Ovary (tissue), 9 donors: Measurements from ENCODE around the gene NBPF3. TPM values are rescaled to one million over a fixed set of nuclear protein-coding genes. Genes with fewer than 3 reads are reported as not detected.
"Not testable (repeated sequence)": the region's sequence is repeated elsewhere in the genome, so short reads cannot be mapped to it uniquely, and the experiment has no call there.

ENCODE experiments used
- DNase-seq, 5 donors: peaks; one replicate each; pipeline ENCODE4 v3.0.0-alpha.2; 2019 to 2020
- H3K27ac ChIP-seq, 2 donors: fragments of 200-600 bp; one replicate each; pipeline versions ENCODE4 v1.5.1 to v1.8.0; 2019 to 2022
- H3K27me3 ChIP-seq: fragments of 200-600 bp; one replicate; pipeline ENCODE4 v1.8.0; 2022
- H3K36me3 ChIP-seq: fragments of 200-600 bp; sonication (generic); one replicate; pipeline ENCODE4 v1.5.1; 2019
- H3K4me1 ChIP-seq: one replicate; pipeline ENCODE4 v1.8.1; 2013; ENCODE audit warnings: mild to moderate bottlenecking, moderate library complexity; ENCODE audit not compliant: insufficient read depth
- H3K4me3 ChIP-seq: fragments of 200-600 bp; sonication (generic); one replicate; pipeline ENCODE4 v1.5.1; 2017
- H3K9me3 ChIP-seq, 2 donors: fragments of 200-600 bp in 1 of 2; sonication (generic) in 1 of 2; one replicate each; pipeline versions ENCODE4 v1.5.1 to v1.8.1; 2013 to 2019; ENCODE audit warnings: mild to moderate bottlenecking in 1 of 2, moderate library complexity in 1 of 2
- EP300 ChIP-seq: sonication (generic); formaldehyde crosslinking; IDR thresholded peaks from one replicate; pipeline ENCODE4 v1.6.1; 2017; ENCODE audit warnings: antibody characterized with exemption
- POLR2A ChIP-seq: fragments of 450-650 bp; IDR thresholded peaks from one replicate; pipeline ENCODE4 v1.6.1; 2017; ENCODE audit warnings: antibody characterized with exemption, mild to moderate bottlenecking, moderate library complexity
- WGBS, 3 donors: extraction: QIAGEN DNeasy Blood & Tissue Kit in 1 of 3; methylation state at CpG; one replicate each; pipeline versions ENCODE4 v1.1.5 to v1.1.7; 2013 to 2017; 5-methylcytosine and 5-hydroxymethylcytosine counted together
- intact Hi-C, 4 donors: fragments of 100-400 bp; cut with DNase I; formaldehyde crosslinking; loops; one replicate each; pipeline versions ENCODE4 v1.11.0 to v1.15.1; 2022 to 2023
- polyA plus RNA-seq, 2 donors: library from polyadenylated mRNA; stranded (reverse); fragments of 200-250 nt in 1 of 2; fragments of 350-450 nt in 1 of 2; fragmentation: Illumina TruSeq in 1 of 2; extraction: RNeasy Lipid Tissue Mini Kit (QIAGEN cat#74804) in 1 of 2; gene quantifications; one replicate each; pipeline ENCODE4 v1.2.3, GENCODE V29; 2013 to 2014
- total RNA-seq, 7 donors: library from RNA; depleted of rRNA in 2 of 7; stranded (reverse); fragments of >200 nt in 2 of 7; fragmentation: NEBNext Ultra II Directional in 3 of 7; extraction: Animal tissue kit (Norgen Biotek cat#: 25700) in 3 of 7; gene quantifications; one replicate each; pipeline versions ENCODE4 v1.1.0 to v1.2.4, GENCODE V29; 2016 to 2023
- TF ChIP-seq, protein P1 (sequence below), 3 donors: fragments of 450-650 bp in 2 of 3; fragments of 200-600 bp in 1 of 3; IDR thresholded peaks; one replicate each; pipeline versions ENCODE4 v1.5.1 to v1.8.0; 2016 to 2022; ENCODE audit warnings: antibody characterized with exemption in 3 of 3, mild to moderate bottlenecking in 1 of 3
- donor health status: DM: no; HTN: no; CAD: no; lungs with moderate emphysema.
- donor health status: DM: no; HTN: no; CAD: no.
- donor health status: Bipolar disorder and iron deficiency.
- donor health status: DM: yes; HTN: yes; CAD: no.
- donor health status: DM: no; HTN: no; CAD: no.
- donor health status: DM: yes; HTN: yes; CAD: no.

Gene NBPF3
- total and polyA plus RNA-seq, 9 donors = 4.2 to 11.1 (median 8.8) TPM

DNA sequence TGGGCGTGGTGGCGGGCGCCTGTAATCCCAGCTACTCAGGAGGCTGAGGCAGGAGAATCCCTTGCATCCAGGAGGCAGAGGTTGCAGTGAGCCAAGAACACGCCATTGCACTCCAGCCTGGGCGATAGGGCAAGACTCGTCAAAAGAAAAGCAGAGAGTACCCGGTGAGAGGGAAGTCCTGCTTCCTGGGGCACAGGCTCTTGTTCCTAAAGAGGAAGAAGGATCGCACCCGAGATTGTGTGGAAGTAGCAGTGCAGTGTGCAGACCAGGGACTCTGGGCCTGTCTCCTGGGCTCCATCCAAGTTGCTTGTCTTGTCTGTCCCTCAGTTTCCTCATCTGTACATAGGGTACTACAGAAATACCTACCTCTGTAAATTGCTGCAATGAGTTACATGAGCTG lies 29.6 kb downstream of the NBPF3 start:
- TF ChIP-seq EP300 (no peak), POLR2A (no peak)
- TF ChIP-seq, protein P1, sequence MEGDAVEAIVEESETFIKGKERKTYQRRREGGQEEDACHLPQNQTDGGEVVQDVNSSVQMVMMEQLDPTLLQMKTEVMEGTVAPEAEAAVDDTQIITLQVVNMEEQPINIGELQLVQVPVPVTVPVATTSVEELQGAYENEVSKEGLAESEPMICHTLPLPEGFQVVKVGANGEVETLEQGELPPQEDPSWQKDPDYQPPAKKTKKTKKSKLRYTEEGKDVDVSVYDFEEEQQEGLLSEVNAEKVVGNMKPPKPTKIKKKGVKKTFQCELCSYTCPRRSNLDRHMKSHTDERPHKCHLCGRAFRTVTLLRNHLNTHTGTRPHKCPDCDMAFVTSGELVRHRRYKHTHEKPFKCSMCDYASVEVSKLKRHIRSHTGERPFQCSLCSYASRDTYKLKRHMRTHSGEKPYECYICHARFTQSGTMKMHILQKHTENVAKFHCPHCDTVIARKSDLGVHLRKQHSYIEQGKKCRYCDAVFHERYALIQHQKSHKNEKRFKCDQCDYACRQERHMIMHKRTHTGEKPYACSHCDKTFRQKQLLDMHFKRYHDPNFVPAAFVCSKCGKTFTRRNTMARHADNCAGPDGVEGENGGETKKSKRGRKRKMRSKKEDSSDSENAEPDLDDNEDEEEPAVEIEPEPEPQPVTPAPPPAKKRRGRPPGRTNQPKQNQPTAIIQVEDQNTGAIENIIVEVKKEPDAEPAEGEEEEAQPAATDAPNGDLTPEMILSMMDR (IDR thresholded peaks at IDR 0.05) = no peak

GRCh38 chr1:21472861-21473260 lies 32.9 kb downstream of the NBPF3 start:
- Histone ChIP-seq H3K27ac (no peak overlapping the region), H3K4me3 (no peak overlapping the region), H3K36me3 (no peaks in the 10 kb centered on the region), H3K4me1 (no peaks in the 10 kb centered on the region), H3K27me3 (no peaks in the 10 kb centered on the region), H3K9me3 (no peaks in the 10 kb centered on the region)
- 78 to 90% (median 87%) methylated on average over 5 of the region's 5 CpGs for WGBS, 3 donors
- TF ChIP-seq EP300 (no peak), POLR2A (no peak)
- TF ChIP-seq, protein P1 (IDR thresholded peaks at IDR 0.05) = no peak
- no peak for DNase-seq
- intact Hi-C loops = no loop called here

More for the DNA sequence above, 29.6 kb downstream of the NBPF3 start:
- H3K27ac ChIP-seq = no peak overlapping the region
- no peaks in the 10 kb centered on the region for H3K9me3 ChIP-seq
- H3K4me1 ChIP-seq = no peaks in the 10 kb centered on the region
- WGBS, 3 donors = 88 to 97% (median 96%) methylated on average over 9 of the region's 9 CpGs
- no peak overlapping the region for H3K4me3 ChIP-seq
- no peaks in the 10 kb centered on the region for H3K27me3 ChIP-seq
- no peaks in the 10 kb centered on the region for H3K36me3 ChIP-seq
- intact Hi-C loops = no loop called here
- DNase-seq = no peak

DNA sequence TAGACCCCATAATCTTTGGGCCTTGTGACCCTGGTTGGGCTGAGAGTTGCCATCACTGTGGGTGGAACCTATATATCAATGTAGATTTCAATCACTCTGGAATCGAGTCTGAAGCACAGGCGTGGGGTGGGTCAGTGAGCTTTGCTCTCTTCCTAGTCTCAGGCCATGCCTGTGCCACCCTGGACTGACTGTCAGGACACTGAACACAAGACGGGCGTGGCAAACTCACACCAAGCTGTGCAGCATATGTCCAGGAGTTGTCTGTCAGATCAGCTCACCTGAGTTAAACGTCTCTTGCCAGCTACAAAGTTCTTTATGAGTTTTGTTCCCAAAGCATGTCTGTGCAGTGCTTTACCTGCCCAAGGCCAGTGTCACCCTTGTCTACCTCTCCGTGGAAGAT lies 38.4 kb downstream of the NBPF3 start:
- 84 to 97% (median 95%) methylated on average over 6 of the region's 6 CpGs for WGBS, 3 donors
- intact Hi-C loops = no loop called here
- DNase-seq = no peak

GRCh38 chr1:21483881-21484280 lies 43.9 kb downstream of the NBPF3 start:
- H3K27me3 ChIP-seq, H3K36me3 ChIP-seq, H3K4me3 ChIP-seq, H3K4me1 ChIP-seq, DNase-seq, intact Hi-C loops, H3K27ac ChIP-seq, H3K9me3 ChIP-seq: not testable (repeated sequence)
- WGBS, 3 donors = 87 to 95% methylated on average over 4 of the region's 4 CpGs; no CpG with 5 or more reads in 1 of the 3 donors

More for the DNA sequence above, 38.4 kb downstream of the NBPF3 start:
- Histone ChIP-seq H3K27ac (no peak overlapping the region), H3K9me3 (no peaks in the 10 kb centered on the region), H3K27me3 (no peaks in the 10 kb centered on the region), H3K36me3 (no peaks in the 10 kb centered on the region), H3K4me3 (no peak overlapping the region), H3K4me1 (no peaks in the 10 kb centered on the region)
- TF ChIP-seq, protein P1 (IDR thresholded peaks at IDR 0.05) = no peak
- TF ChIP-seq POLR2A (no peak), EP300 (no peak)

DNA sequence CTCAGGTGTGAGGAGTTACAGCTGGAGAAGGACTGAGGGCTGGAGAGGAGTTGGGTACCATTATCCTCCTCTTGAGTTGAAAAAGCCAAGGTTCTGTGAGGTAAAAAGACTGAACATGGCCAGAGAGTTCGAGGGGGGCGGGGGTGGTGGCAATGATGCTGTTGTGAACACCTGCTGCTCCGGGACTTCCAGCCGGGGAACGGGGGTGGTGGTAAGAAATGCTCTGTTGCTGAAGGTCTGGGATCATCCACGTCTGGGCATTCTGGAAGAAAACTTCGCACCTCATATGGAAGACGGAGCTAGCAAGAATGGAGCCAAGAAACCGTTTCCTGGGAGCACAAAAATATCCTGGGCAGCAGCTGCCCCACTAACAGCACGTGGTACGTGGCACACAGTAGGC lies 49.2 kb downstream of the NBPF3 start:
- Histone ChIP-seq H3K9me3 (no peaks in the 10 kb centered on the region), H3K36me3 (no peaks in the 10 kb centered on the region), H3K27me3 (no peaks in the 10 kb centered on the region), H3K4me1 (no peaks in the 10 kb centered on the region), H3K4me3 (no peak overlapping the region), H3K27ac (no peak overlapping the region)
- no peak for DNase-seq
- 76 to 86% (median 79%) methylated on average over 11 of the region's 11 CpGs for WGBS, 3 donors
- intact Hi-C loops = no loop called here
- TF ChIP-seq, protein P1 (IDR thresholded peaks at IDR 0.05) = no peak
- no peak for TF ChIP-seq POLR2A
- TF ChIP-seq EP300 = no peak
